CD14-positive monocyte (primary cell): ENCODE measurements around the gene GNG13. TPM values are rescaled to one million over a fixed set of nuclear protein-coding genes. Genes with fewer than 3 reads are reported as not detected.

Source experiments
- DNase-seq, 3 donors: peaks; one replicate each; pipeline ENCODE4 v3.0.0-alpha.2; 2011 to 2022
- H2AFZ ChIP-seq: 2 replicates; pipeline ENCODE4 v1.6.0; 2012; ENCODE audit warnings: mild to moderate bottlenecking, low read depth, low read length, inconsistent platforms; ENCODE audit not compliant: insufficient read depth, poor library complexity, severe bottlenecking
- H3K27ac ChIP-seq, 2 donors: 1 replicate in 1 of 2; 2 replicates in 1 of 2; pipeline ENCODE4 v1.5.1; 2012 to 2013; ENCODE audit warnings: low read length in 2 of 2, control low read depth in 1 of 2, inconsistent platforms in 1 of 2, low read depth in 1 of 2, mild to moderate bottlenecking in 1 of 2
- H3K27me3 ChIP-seq, 2 donors: one replicate each; pipeline versions ENCODE4 v1.6.0 to v1.6.1; 2011 to 2013; ENCODE audit warnings: low read length in 2 of 2; ENCODE audit not compliant: control insufficient read depth in 2 of 2, insufficient read depth in 2 of 2
- H3K36me3 ChIP-seq, 2 donors: replicated peaks in 1 of 2; 1 replicate in 1 of 2; 2 replicates in 1 of 2; pipeline versions ENCODE4 v1.5.1 to v1.6.1; 2012 to 2013; ENCODE audit warnings: low read length in 2 of 2, control low read depth in 1 of 2, inconsistent platforms in 1 of 2, mild to moderate bottlenecking in 1 of 2; ENCODE audit not compliant: insufficient read depth in 2 of 2, control insufficient read depth in 1 of 2
- H3K4me1 ChIP-seq, 2 donors: 1 replicate in 1 of 2; 2 replicates in 1 of 2; pipeline versions ENCODE4 v1.5.1 to v1.6.1; 2012 to 2013; ENCODE audit warnings: low read length in 2 of 2, control low read depth in 1 of 2, inconsistent platforms in 1 of 2, mild to moderate bottlenecking in 1 of 2, moderate library complexity in 1 of 2; ENCODE audit not compliant: insufficient read depth in 2 of 2, control insufficient read depth in 1 of 2
- H3K4me2 ChIP-seq: replicated peaks from 2 replicates; pipeline ENCODE3; 2012; ENCODE audit warnings: low read length, moderate library complexity, mild to moderate bottlenecking; ENCODE audit not compliant: poor library complexity, severe bottlenecking; ENCODE audit errors: extremely low read depth
- H3K4me3 ChIP-seq, 3 experiments: fragments of 200-600 bp in 1 of 3; sonication (generic) in 1 of 3; replicated peaks in 1 of 3; 1 replicate in 2 of 3; 2 replicates in 1 of 3; pipeline ENCODE4 v1.5.1; 2011 to 2013; ENCODE audit warnings: low read length in 3 of 3, mild to moderate bottlenecking in 3 of 3, control low read depth in 2 of 3, low read depth in 2 of 3, inconsistent platforms in 1 of 3, moderate library complexity in 1 of 3
- H3K79me2 ChIP-seq: 2 replicates; pipeline ENCODE4 v1.6.0; 2012; ENCODE audit warnings: mild to moderate bottlenecking, control low read depth, inconsistent platforms, low read length, moderate library complexity; ENCODE audit not compliant: insufficient read depth
- H3K9ac ChIP-seq: 2 replicates; pipeline ENCODE4 v1.6.0; 2017; ENCODE audit warnings: low read length, mild to moderate bottlenecking; ENCODE audit not compliant: insufficient read depth, poor library complexity, severe bottlenecking
- H3K9me3 ChIP-seq, 2 donors: replicated peaks in 1 of 2; 1 replicate in 1 of 2; 2 replicates in 1 of 2; pipeline versions ENCODE4 v1.5.1 to v1.6.1; 2012 to 2013; ENCODE audit warnings: low read length in 2 of 2, control low read depth in 1 of 2; ENCODE audit not compliant: control insufficient read depth in 1 of 2, insufficient read depth in 1 of 2
- H4K20me1 ChIP-seq: 2 replicates; pipeline ENCODE4 v1.6.0; 2012; ENCODE audit warnings: mild to moderate bottlenecking, low read length, control low read depth, moderate library complexity; ENCODE audit not compliant: insufficient read depth
- H3K27ac Mint-ChIP-seq, 7 donors: one replicate each; pipeline ENCODE4 v1.8.0; 2020; ENCODE audit warnings: mild to moderate bottlenecking in 7 of 7, mixed read lengths in 7 of 7, moderate library complexity in 6 of 7, inconsistent platforms in 2 of 7
- H3K27me3 Mint-ChIP-seq, 3 donors: one replicate each; pipeline ENCODE4 v1.8.0; 2021 to 2022; ENCODE audit warnings: low read depth in 3 of 3, mild to moderate bottlenecking in 3 of 3, mixed read lengths in 3 of 3, moderate library complexity in 3 of 3, inconsistent platforms in 1 of 3
- H3K36me3 Mint-ChIP-seq, 2 donors: one replicate each; pipeline ENCODE4 v1.8.0; 2020; ENCODE audit warnings: mixed read lengths in 2 of 2, inconsistent platforms in 1 of 2, mild to moderate bottlenecking in 1 of 2
- H3K4me1 Mint-ChIP-seq: one replicate; pipeline ENCODE4 v1.8.0; 2020; ENCODE audit warnings: mild to moderate bottlenecking, mixed read lengths
- H3K4me3 Mint-ChIP-seq, 2 donors: one replicate each; pipeline ENCODE4 v1.8.0; 2020; ENCODE audit warnings: mild to moderate bottlenecking in 2 of 2, mixed read lengths in 2 of 2, moderate library complexity in 1 of 2
- H3K9me3 Mint-ChIP-seq, 7 donors: one replicate each; pipeline ENCODE4 v1.8.0; 2020 to 2022; ENCODE audit warnings: mixed read lengths in 7 of 7, mild to moderate bottlenecking in 6 of 7, moderate library complexity in 6 of 7, inconsistent platforms in 2 of 7
- WGBS: methylation state at CpG from one replicate; pipeline ENCODE4 v1.1.5; 2013; ENCODE audit warnings: missing lambda C conversion rate; ENCODE audit not compliant: insufficient coverage; 5-methylcytosine and 5-hydroxymethylcytosine counted together
- intact Hi-C, 2 donors: fragments of 100-400 bp; cut with micrococcal nuclease; formaldehyde crosslinking; loops; one replicate each; pipeline versions ENCODE4 v1.15.0 to v1.15.1; 2023
- polyA plus RNA-seq, 3 donors: library from polyadenylated mRNA; depleted of rRNA in 1 of 3; unstranded in 2 of 3; stranded (reverse) in 1 of 3; fragments of 300-500 nt in 2 of 3; fragments of >200 nt in 1 of 3; fragmentation: Illumina TruSeq in 2 of 3; gene quantifications; 1 replicate in 2 of 3; 2 replicates in 1 of 3; pipeline ENCODE4 v1.2.3, GENCODE V29; 2012 to 2021
- TF ChIP-seq, protein P1 (sequence below): fragments of 200-600 bp; IDR thresholded peaks from one replicate; pipeline ENCODE4 v1.8.0; 2022; ENCODE audit warnings: antibody characterized with exemption, mild to moderate bottlenecking

GNG13 gene
- polyA plus RNA-seq, 3 donors: not detected

DNA sequence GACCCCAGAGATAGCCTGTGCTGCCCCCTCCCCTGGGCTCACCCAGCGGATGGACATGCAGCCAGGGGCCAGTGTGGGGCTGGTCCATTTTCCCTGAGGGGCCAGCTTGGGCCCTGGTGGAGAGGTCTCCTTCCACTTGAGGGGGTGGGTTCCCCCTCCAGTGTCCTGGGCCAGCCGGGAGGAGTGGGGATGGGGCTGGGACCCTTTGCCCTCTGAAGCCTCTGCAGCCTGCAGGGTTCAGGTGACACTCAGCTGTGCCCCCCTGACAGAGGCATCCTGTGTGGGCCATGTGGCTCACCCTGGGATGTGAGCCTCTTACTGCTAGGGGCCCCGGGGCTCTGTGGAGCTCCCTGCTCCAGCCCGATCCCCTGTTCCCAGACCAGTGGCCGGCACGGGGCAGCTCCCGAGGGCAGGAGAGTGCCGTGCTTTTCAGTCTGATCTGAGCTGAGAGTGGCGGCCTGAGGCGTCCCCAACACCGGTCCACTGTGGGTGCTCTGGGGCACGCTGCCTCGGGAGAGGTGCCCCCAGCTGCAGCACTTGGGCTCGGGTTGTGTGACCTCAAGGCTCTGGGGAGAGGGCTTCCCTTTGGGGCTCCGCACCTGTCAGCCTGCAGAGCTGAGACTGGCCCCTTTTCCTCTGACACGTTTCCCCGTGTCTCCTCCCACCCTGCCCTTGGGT lies 439 bp upstream of the GNG13 start:
- no peak overlapping the region for H3K4me3 ChIP-seq
- DNase-seq: no peak
- peaks cover 4 to 19% of the 10 kb centered on the region in 2 donors for H3K36me3 Mint-ChIP-seq
- no peak overlapping the region for H3K4me2 ChIP-seq
- 18% methylated on average over 17 of the region's 17 CpGs for WGBS
- intact Hi-C loops: no loop called here
- peaks cover 5 to 35% of the 10 kb centered on the region in 2 donors for H3K27me3 ChIP-seq
- no peak overlapping the region for H3K27ac Mint-ChIP-seq
- no peak overlapping the region for H3K4me3 Mint-ChIP-seq
- no peaks in the 10 kb centered on the region for H3K36me3 ChIP-seq
- no peak overlapping the region for H2AFZ ChIP-seq
- TF ChIP-seq, protein P1, sequence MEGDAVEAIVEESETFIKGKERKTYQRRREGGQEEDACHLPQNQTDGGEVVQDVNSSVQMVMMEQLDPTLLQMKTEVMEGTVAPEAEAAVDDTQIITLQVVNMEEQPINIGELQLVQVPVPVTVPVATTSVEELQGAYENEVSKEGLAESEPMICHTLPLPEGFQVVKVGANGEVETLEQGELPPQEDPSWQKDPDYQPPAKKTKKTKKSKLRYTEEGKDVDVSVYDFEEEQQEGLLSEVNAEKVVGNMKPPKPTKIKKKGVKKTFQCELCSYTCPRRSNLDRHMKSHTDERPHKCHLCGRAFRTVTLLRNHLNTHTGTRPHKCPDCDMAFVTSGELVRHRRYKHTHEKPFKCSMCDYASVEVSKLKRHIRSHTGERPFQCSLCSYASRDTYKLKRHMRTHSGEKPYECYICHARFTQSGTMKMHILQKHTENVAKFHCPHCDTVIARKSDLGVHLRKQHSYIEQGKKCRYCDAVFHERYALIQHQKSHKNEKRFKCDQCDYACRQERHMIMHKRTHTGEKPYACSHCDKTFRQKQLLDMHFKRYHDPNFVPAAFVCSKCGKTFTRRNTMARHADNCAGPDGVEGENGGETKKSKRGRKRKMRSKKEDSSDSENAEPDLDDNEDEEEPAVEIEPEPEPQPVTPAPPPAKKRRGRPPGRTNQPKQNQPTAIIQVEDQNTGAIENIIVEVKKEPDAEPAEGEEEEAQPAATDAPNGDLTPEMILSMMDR: no peak
- H3K27me3 Mint-ChIP-seq: peaks cover 25 to 57% (median 27%) of the 10 kb centered on the region in 3 donors
- H3K9me3 ChIP-seq: no peaks in the 10 kb centered on the region
- no peak overlapping the region for H3K27ac ChIP-seq
- H3K79me2 ChIP-seq: no peaks in the 10 kb centered on the region
- no peak overlapping the region for H3K9ac ChIP-seq
- H4K20me1 ChIP-seq: no peaks in the 10 kb centered on the region
- peaks cover 0 to 5% (median 0%) of the 10 kb centered on the region in 7 donors for H3K9me3 Mint-ChIP-seq
- peaks cover 1% of the 10 kb centered on the region for H3K4me1 Mint-ChIP-seq
- no peaks in the 10 kb centered on the region for H3K4me1 ChIP-seq

DNA sequence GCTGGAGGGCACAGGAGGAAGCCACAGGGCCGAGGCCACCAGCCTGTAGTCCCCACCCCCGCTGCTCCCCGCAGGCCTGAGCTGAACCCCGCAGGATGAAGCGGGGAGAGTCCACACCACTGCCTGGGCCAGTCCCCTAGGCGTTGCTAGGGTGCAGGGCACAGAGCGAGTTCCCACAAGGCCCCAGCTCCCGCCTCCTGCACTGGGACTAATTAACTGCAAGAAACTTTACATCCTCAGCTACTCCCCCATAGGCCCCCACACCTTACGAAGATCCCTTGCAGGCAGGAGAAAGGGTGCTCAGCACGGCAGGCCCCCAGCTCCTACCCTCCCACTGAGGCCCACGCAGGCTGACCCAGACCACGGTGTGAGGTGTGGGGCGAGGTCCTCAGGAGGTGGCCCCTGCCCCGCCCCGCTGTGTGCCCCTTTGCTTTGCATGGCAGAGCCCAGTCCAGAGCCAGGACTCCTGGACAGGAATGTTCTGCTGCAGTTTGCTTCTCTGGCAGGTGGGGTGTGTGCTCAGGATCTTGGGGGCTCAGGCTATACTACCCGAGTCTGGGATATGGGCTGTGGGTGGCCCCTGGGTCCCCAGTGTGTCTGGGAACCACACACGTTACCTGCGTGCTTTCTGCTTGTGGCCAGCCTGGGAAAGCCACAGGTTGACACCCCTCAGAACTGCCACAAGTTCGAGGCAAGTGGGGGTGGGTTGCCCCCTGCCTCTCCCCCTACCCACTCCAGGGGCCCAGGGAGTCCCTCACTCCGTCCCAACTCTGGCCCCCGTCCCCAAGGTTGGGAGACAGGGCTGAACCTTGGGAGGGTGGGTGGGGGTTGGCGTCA lies 1.2 kb downstream of the GNG13 start:
- H3K79me2 ChIP-seq: no peaks in the 10 kb centered on the region
- H3K36me3 Mint-ChIP-seq: peaks cover 4 to 21% of the 10 kb centered on the region in 2 donors
- no peak overlapping the region for H3K27ac ChIP-seq
- peaks cover 5 to 35% of the 10 kb centered on the region in 2 donors for H3K27me3 ChIP-seq
- TF ChIP-seq, protein P1: no peak
- intact Hi-C loops: no loop called here
- no peak for DNase-seq
- H3K27me3 Mint-ChIP-seq: peaks cover 25 to 53% (median 27%) of the 10 kb centered on the region in 3 donors
- H3K36me3 ChIP-seq: no peaks in the 10 kb centered on the region
- H3K9me3 Mint-ChIP-seq: peaks cover 0 to 5% (median 0%) of the 10 kb centered on the region in 7 donors
- H4K20me1 ChIP-seq: no peaks in the 10 kb centered on the region
- no peak overlapping the region for H2AFZ ChIP-seq
- H3K4me3 ChIP-seq: no peak overlapping the region
- no peaks in the 10 kb centered on the region for H3K4me1 ChIP-seq
- no peaks in the 10 kb centered on the region for H3K4me1 Mint-ChIP-seq
- H3K4me3 Mint-ChIP-seq: no peak overlapping the region
- no peaks in the 10 kb centered on the region for H3K9me3 ChIP-seq
- H3K27ac Mint-ChIP-seq: no peak overlapping the region
- 74% methylated on average over 14 of the region's 22 CpGs for WGBS
- no peak overlapping the region for H3K9ac ChIP-seq
- no peak overlapping the region for H3K4me2 ChIP-seq
